Lower leg skin (tissue), 4 donors: ENCODE data around the gene MIER2. TPM values are rescaled to one million over a fixed set of nuclear protein-coding genes. Genes with fewer than 3 reads are reported as not detected.
A peak's percentile ranks its signal among the peaks of the same experiment; 100 is the strongest.

Experiments
- DNase-seq, 2 donors: peaks; one replicate each; pipeline ENCODE4 v3.0.0-alpha.2; 2019; ENCODE audit warnings: low spot score in 2 of 2
- H3K4me3 ChIP-seq: fragments of 200-600 bp; sonication (generic); 2 replicates; pipeline ENCODE4 v1.5.1; 2017; ENCODE audit warnings: mild to moderate bottlenecking, low read depth; ENCODE audit not compliant: poor library complexity, severe bottlenecking
- POLR2A ChIP-seq, 2 donors: fragments of 450-650 bp; IDR thresholded peaks; one replicate each; pipeline ENCODE4 v1.6.1; 2016 to 2017; ENCODE audit warnings: antibody characterized with exemption in 2 of 2, mild to moderate bottlenecking in 1 of 2, moderate library complexity in 1 of 2
- WGBS, 2 donors: methylation state at CpG; one replicate each; pipeline ENCODE4 v1.1.5; 2018; 5-methylcytosine and 5-hydroxymethylcytosine counted together
- intact Hi-C: fragments of 100-400 bp; cut with DNase I; formaldehyde crosslinking; loops from one replicate; pipeline ENCODE4 v1.15.0; 2023; ENCODE audit warnings: low total_unique reads
- total RNA-seq, 4 donors: library from RNA; depleted of rRNA; stranded (reverse); fragments of >200 nt; gene quantifications; one replicate each; pipeline ENCODE4 v1.1.0, GENCODE V29; 2016
- TF ChIP-seq, protein P1 (sequence below), 3 donors: fragments of 450-650 bp; IDR thresholded peaks; one replicate each; pipeline ENCODE4 v1.5.1; 2016; ENCODE audit warnings: antibody characterized with exemption in 3 of 3, mild to moderate bottlenecking in 3 of 3, moderate library complexity in 2 of 3

Gene MIER2
- total RNA-seq, 4 donors from 2014 or later: 24.6 to 76.3 (median 51.8) TPM

GRCh38 chr19:338421-338820, 6.2 kb downstream of the MIER2 start:
- TF ChIP-seq POLR2A (IDR thresholded peaks at IDR 0.05): no peak
- TF ChIP-seq, protein P1, sequence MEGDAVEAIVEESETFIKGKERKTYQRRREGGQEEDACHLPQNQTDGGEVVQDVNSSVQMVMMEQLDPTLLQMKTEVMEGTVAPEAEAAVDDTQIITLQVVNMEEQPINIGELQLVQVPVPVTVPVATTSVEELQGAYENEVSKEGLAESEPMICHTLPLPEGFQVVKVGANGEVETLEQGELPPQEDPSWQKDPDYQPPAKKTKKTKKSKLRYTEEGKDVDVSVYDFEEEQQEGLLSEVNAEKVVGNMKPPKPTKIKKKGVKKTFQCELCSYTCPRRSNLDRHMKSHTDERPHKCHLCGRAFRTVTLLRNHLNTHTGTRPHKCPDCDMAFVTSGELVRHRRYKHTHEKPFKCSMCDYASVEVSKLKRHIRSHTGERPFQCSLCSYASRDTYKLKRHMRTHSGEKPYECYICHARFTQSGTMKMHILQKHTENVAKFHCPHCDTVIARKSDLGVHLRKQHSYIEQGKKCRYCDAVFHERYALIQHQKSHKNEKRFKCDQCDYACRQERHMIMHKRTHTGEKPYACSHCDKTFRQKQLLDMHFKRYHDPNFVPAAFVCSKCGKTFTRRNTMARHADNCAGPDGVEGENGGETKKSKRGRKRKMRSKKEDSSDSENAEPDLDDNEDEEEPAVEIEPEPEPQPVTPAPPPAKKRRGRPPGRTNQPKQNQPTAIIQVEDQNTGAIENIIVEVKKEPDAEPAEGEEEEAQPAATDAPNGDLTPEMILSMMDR (IDR thresholded peaks at IDR 0.05): no peak

GRCh38 chr19:336067-336614, 8.5 kb downstream of the MIER2 start:
- no peak for TF ChIP-seq POLR2A (IDR thresholded peaks at IDR 0.05)
- TF ChIP-seq, protein P1 (IDR thresholded peaks at IDR 0.05): no peak
- DNase-seq: peak in 1 of 2 donors; percentile 40
- intact Hi-C loops: no loop called here
- 89 to 91% methylated on average over 20 of the region's 20 CpGs for WGBS, 2 donors
- no peak overlapping the region for H3K4me3 ChIP-seq

More at GRCh38 chr19:338421-338820, 6.2 kb downstream of the MIER2 start:
- no peak overlapping the region for H3K4me3 ChIP-seq
- 86 to 87% methylated on average over 5 of the region's 5 CpGs for WGBS, 2 donors
- intact Hi-C loops: no loop called here
- no peak for DNase-seq

- 89 to 92% methylated on average over 18 to 21 of the region's 21 CpGs for WGBS, 2 donors
- TF ChIP-seq, protein P1 (IDR thresholded peaks at IDR 0.05): no peak
- no peak for TF ChIP-seq POLR2A (IDR thresholded peaks at IDR 0.05)
- intact Hi-C loops: no loop called here
- no peak overlapping the region for H3K4me3 ChIP-seq
- DNase-seq: peak in 1 of 2 donors; percentile 65
Observed at GRCh38 chr19:335486-336066, 9.0 kb downstream of the MIER2 start.

DNA sequence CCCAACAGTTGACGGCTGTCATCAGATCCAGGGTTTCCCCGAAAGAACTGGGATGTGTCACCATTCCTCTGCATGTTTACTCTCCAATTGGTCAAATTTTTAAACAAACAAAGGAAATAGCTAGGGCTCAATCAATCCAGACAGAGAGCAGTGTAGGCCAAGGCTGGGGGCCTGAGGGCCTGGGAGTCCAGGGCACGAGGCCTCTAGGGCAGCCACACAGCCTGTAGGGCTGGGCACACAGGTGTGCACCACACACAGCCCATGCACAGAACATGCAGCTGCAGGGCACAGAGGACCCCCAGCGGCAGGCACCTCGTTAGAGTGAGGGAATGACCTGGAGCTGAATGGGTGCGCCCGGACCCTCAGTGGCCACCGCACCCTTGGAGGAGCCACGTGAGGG, 9.5 kb downstream of the MIER2 start:
- whole genome bisulfite sequencing, 2 donors: 81 to 93% methylated on average over 8 to 9 of the region's 9 CpGs
- no peak overlapping the region for H3K4me3 ChIP-seq
- intact Hi-C loops: no loop called here
- TF ChIP-seq POLR2A (IDR thresholded peaks at IDR 0.05): no peak
- TF ChIP-seq, protein P1 (IDR thresholded peaks at IDR 0.05): no peak
- DNase-seq: peak in 1 of 2 donors; percentile 45

DNA sequence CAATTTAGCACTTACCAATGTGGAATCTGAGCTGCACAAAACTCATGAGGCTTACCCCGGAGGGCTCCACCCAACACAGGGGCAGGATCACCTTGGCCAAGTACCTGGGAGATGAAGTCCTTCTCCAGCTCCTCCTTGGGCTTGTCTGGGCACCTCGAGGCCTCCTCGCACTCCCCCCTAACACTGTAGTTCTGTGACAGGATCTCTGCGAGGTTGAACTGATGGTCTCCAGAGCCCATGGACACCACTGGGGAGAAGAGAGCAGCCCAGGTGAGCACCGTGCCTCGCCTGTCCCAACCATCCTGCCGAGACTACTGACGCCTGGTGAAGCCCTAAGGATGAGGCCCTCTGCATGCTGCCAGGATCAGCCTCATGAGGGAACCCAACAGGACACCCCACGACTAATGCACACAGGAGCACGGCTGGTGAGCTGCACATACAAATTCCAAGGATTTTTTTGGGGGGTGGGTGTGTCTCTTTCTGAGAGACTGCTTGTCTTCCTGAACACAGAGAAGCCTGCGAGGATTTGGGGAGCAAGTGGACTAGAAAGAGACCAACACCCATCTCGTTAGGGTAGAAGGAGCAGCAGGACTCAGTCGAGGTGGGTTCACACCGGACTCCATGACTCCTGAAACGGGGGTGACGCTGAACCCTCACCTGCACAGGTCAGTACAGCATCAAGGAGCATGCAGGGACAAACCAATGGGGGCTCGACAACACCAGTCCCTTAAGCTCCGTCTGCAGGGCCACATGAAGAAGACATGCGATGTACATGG, 10.1 kb downstream of the MIER2 start:
- WGBS, 2 donors: 83 to 89% methylated on average over 19 of the region's 19 CpGs
- intact Hi-C loops: no loop called here
- TF ChIP-seq POLR2A (IDR thresholded peaks at IDR 0.05): no peak
- TF ChIP-seq, protein P1 (IDR thresholded peaks at IDR 0.05): no peak
- no peak for DNase-seq
- no peak overlapping the region for H3K4me3 ChIP-seq
